Measurements from ENCODE around the gene NEDD4L. TPM values are rescaled to one million over a fixed set of nuclear protein-coding genes. Genes with fewer than 3 reads are reported as not detected.

Gene NEDD4L
- total RNA-seq, 2 donors from 2014 or later = 149 to 212 TPM

- no peak for DNase-seq
- no peak overlapping the region for H3K27ac ChIP-seq
- H3K4me1 ChIP-seq = peaks cover 3% of the 10 kb centered on the region
- H3K27me3 ChIP-seq = no peaks in the 10 kb centered on the region
- no peak for TF ChIP-seq CTCF (IDR thresholded peaks at IDR 0.05)
- intact Hi-C loops (cut with DNase I) = no loop called here
- H3K9me3 ChIP-seq = no peaks in the 10 kb centered on the region
- no peak overlapping the region for H3K4me3 ChIP-seq
- no peak overlapping the region for H3K9ac ChIP-seq (ENCODE audit: low read depth in 2 of 2, low read length in 2 of 2)
- no peaks in the 10 kb centered on the region for H3K36me3 ChIP-seq
Measured at GRCh38 chr18:58247363-58247834, 203.4 kb downstream of the NEDD4L start.

GRCh38 chr18:58249712-58250111 lies 205.7 kb downstream of the NEDD4L start:
- TF ChIP-seq CTCF (IDR thresholded peaks at IDR 0.05) = no peak
- Histone ChIP-seq H3K4me1 (no peaks in the 10 kb centered on the region), H3K4me3 (no peak overlapping the region), H3K36me3 (no peaks in the 10 kb centered on the region), H3K27ac (no peak overlapping the region), H3K9me3 (no peaks in the 10 kb centered on the region), H3K27me3 (no peaks in the 10 kb centered on the region), H3K9ac (ENCODE audit: low read depth in 2 of 2, low read length in 2 of 2) (no peak overlapping the region)
- no peak for DNase-seq
- intact Hi-C loops (cut with DNase I) = no loop called here

- Histone ChIP-seq H3K9ac (ENCODE audit: low read depth in 2 of 2, low read length in 2 of 2) (no peak overlapping the region), H3K4me1 (no peaks in the 10 kb centered on the region), H3K27me3 (no peaks in the 10 kb centered on the region), H3K27ac (no peak overlapping the region), H3K4me3 (no peak overlapping the region), H3K9me3 (no peaks in the 10 kb centered on the region), H3K36me3 (no peaks in the 10 kb centered on the region)
- no peak for DNase-seq
- intact Hi-C loops (cut with DNase I) = no loop called here
- TF ChIP-seq CTCF (IDR thresholded peaks at IDR 0.05) = no peak
Measured at GRCh38 chr18:58251416-58251815, 207.4 kb downstream of the NEDD4L start.

GRCh38 chr18:58252166-58252565 lies 208.1 kb downstream of the NEDD4L start:
- no peak overlapping the region for H3K27ac ChIP-seq
- intact Hi-C loops (cut with DNase I) = no loop called here
- no peaks in the 10 kb centered on the region for H3K36me3 ChIP-seq
- no peak for TF ChIP-seq CTCF (IDR thresholded peaks at IDR 0.05)
- H3K27me3 ChIP-seq = no peaks in the 10 kb centered on the region
- no peak overlapping the region for H3K9ac ChIP-seq (ENCODE audit: low read depth in 2 of 2, low read length in 2 of 2)
- H3K9me3 ChIP-seq = no peaks in the 10 kb centered on the region
- no peaks in the 10 kb centered on the region for H3K4me1 ChIP-seq
- no peak for DNase-seq
- H3K4me3 ChIP-seq = no peak overlapping the region

GRCh38 chr18:58253318-58253717 lies 209.3 kb downstream of the NEDD4L start:
- Histone ChIP-seq H3K9me3 (no peaks in the 10 kb centered on the region), H3K4me1 (no peaks in the 10 kb centered on the region), H3K27me3 (no peaks in the 10 kb centered on the region), H3K4me3 (no peak overlapping the region), H3K9ac (ENCODE audit: low read depth in 2 of 2, low read length in 2 of 2) (no peak overlapping the region), H3K27ac (no peak overlapping the region), H3K36me3 (no peaks in the 10 kb centered on the region)
- intact Hi-C loops (cut with DNase I) = no loop called here
- TF ChIP-seq CTCF (IDR thresholded peaks at IDR 0.05) = no peak
- no peak for DNase-seq

GRCh38 chr18:58253871-58254270 lies 209.8 kb downstream of the NEDD4L start:
- Histone ChIP-seq H3K9ac (ENCODE audit: low read depth in 2 of 2, low read length in 2 of 2) (no peak overlapping the region), H3K36me3 (no peaks in the 10 kb centered on the region), H3K4me1 (no peaks in the 10 kb centered on the region), H3K9me3 (no peaks in the 10 kb centered on the region), H3K27me3 (no peaks in the 10 kb centered on the region), H3K27ac (no peak overlapping the region), H3K4me3 (no peak overlapping the region)
- TF ChIP-seq CTCF (IDR thresholded peaks at IDR 0.05) = no peak
- intact Hi-C loops (cut with DNase I) = no loop called here
- DNase-seq = no peak

Data from colonic mucosa (tissue), 4 donors.